Ovary (tissue), 3 donors: Measurements from ENCODE around the gene UGT1A6.

ENCODE experiments used
- CTCF ChIP-seq, 3 donors: fragments of 450-650 bp in 2 of 3; fragments of 200-600 bp in 1 of 3; IDR thresholded peaks; one replicate each; pipeline versions ENCODE4 v1.5.1 to v1.8.0; 2016 to 2022; ENCODE audit warnings: antibody characterized with exemption in 3 of 3, mild to moderate bottlenecking in 1 of 3
- POLR2A ChIP-seq: fragments of 450-650 bp; IDR thresholded peaks from one replicate; pipeline ENCODE4 v1.6.1; 2017; ENCODE audit warnings: antibody characterized with exemption, mild to moderate bottlenecking, moderate library complexity
- donor health status: DM: no; HTN: no; CAD: no.

GRCh38 chr2:233801357-233802131, 108.9 kb downstream of the UGT1A6 start:
- TF ChIP-seq CTCF (IDR thresholded peaks at IDR 0.05) (no peak), POLR2A (no peak)
